Prostate gland (tissue), 2 donors: ENCODE data around the gene OR52L1. TPM values are rescaled to one million over a fixed set of nuclear protein-coding genes. Genes with fewer than 3 reads are reported as not detected.
A peak's percentile ranks its signal among the peaks of the same experiment; 100 is the strongest.

Source experiments
- DNase-seq: peaks from one replicate; pipeline ENCODE4 v3.0.0-alpha.2; 2019; ENCODE audit warnings: low spot score
- H3K27ac ChIP-seq, 2 donors: fragments of 200-600 bp; sonication (generic); 2 replicates each; pipeline ENCODE4 v1.5.1; 2017 to 2019
- H3K27me3 ChIP-seq: fragments of 200-600 bp; sonication (generic); replicated peaks from 2 replicates; pipeline ENCODE4 v1.5.1; 2019; ENCODE audit not compliant: insufficient read depth
- H3K36me3 ChIP-seq, 2 donors: fragments of 200-600 bp; sonication (generic); 1 replicate in 1 of 2; 2 replicates in 1 of 2; pipeline versions ENCODE4 v1.5.1 to v1.8.1; 2017 to 2019
- H3K4me1 ChIP-seq: fragments of 200-600 bp; sonication (generic); replicated peaks from 2 replicates; pipeline ENCODE4 v1.5.1; 2019
- H3K4me3 ChIP-seq, 2 donors: fragments of 200-600 bp; sonication (generic); 2 replicates each; pipeline ENCODE4 v1.5.1; 2017 to 2019
- H3K9me3 ChIP-seq: fragments of 200-600 bp; sonication (generic); 2 replicates; pipeline ENCODE4 v1.5.1; 2017
- CTCF ChIP-seq, 4 experiments: fragments of 200-600 bp in 2 of 4; fragments of 450-650 bp in 2 of 4; sonication (generic) in 2 of 4; IDR thresholded peaks; 1 replicate in 3 of 4; 2 replicates in 1 of 4; pipeline ENCODE4 v1.5.1; 2016 to 2019; ENCODE audit warnings: antibody characterized with exemption in 4 of 4, mild to moderate bottlenecking in 2 of 4, moderate library complexity in 2 of 4
- POLR2A ChIP-seq: fragments of 450-650 bp; IDR thresholded peaks from one replicate; pipeline ENCODE4 v1.6.1; 2016; ENCODE audit warnings: antibody characterized with exemption, mild to moderate bottlenecking
- POLR2AphosphoS5 ChIP-seq: sonication (generic); formaldehyde crosslinking; IDR thresholded peaks from one replicate; pipeline ENCODE4 v1.6.1; 2017; ENCODE audit warnings: antibody characterized with exemption
- WGBS: methylation state at CpG from one replicate; pipeline ENCODE4 v1.1.5; 2018; 5-methylcytosine and 5-hydroxymethylcytosine counted together
- intact Hi-C: fragments of 100-400 bp; cut with DNase I; formaldehyde crosslinking; loops from one replicate; pipeline ENCODE4 v1.14.2; 2022
- total RNA-seq, 2 donors: library from RNA; depleted of rRNA; stranded (reverse); fragments of >200 nt; gene quantifications; one replicate each; pipeline ENCODE4 v1.1.0, GENCODE V29; 2016

The OR52L1 gene
- total RNA-seq, 2 donors from 2014 or later = not detected

- no peaks in the 10 kb centered on the region for H3K4me1 ChIP-seq
- H3K9me3 ChIP-seq = no peaks in the 10 kb centered on the region
- WGBS = 86% methylated on average over 14 of the region's 14 CpGs
- no peak overlapping the region for H3K27ac ChIP-seq
- DNase-seq = no peak
- intact Hi-C loops = no loop called here
- TF ChIP-seq POLR2A = no peak
- no peak for TF ChIP-seq CTCF (IDR thresholded peaks at IDR 0.05)
- TF ChIP-seq POLR2AphosphoS5 = no peak
- no peaks in the 10 kb centered on the region for H3K27me3 ChIP-seq
- no peak overlapping the region for H3K4me3 ChIP-seq
- H3K36me3 ChIP-seq = no peaks in the 10 kb centered on the region
Observed at GRCh38 chr11:5994791-5995190, 8.0 kb upstream of the OR52L1 start.

- WGBS = 58% methylated on average over 3 of the region's 3 CpGs
- Histone ChIP-seq H3K27ac (no peak overlapping the region), H3K4me1 (no peaks in the 10 kb centered on the region), H3K27me3 (no peaks in the 10 kb centered on the region), H3K9me3 (no peaks in the 10 kb centered on the region), H3K4me3 (no peak overlapping the region), H3K36me3 (no peaks in the 10 kb centered on the region)
- intact Hi-C loops = no loop called here
- TF ChIP-seq CTCF (IDR thresholded peaks at IDR 0.05) (peak in 1 of 4 experiments; percentile 28), POLR2A (no peak), POLR2AphosphoS5 (no peak)
- DNase-seq = no peak
Observed at GRCh38 chr11:5992604-5993251, 5.9 kb upstream of the OR52L1 start.

GRCh38 chr11:5992150-5992549, 5.4 kb upstream of the OR52L1 start:
- no peak overlapping the region for H3K27ac ChIP-seq
- TF ChIP-seq POLR2A (no peak), CTCF (IDR thresholded peaks at IDR 0.05) (no peak), POLR2AphosphoS5 (no peak)
- intact Hi-C loops = no loop called here
- no peaks in the 10 kb centered on the region for H3K9me3 ChIP-seq
- H3K4me3 ChIP-seq = no peak overlapping the region
- H3K4me1 ChIP-seq = no peaks in the 10 kb centered on the region
- WGBS = 79% methylated on average over 3 of the region's 3 CpGs
- no peak for DNase-seq
- H3K36me3 ChIP-seq = no peaks in the 10 kb centered on the region
- no peaks in the 10 kb centered on the region for H3K27me3 ChIP-seq

- H3K4me1 ChIP-seq = no peaks in the 10 kb centered on the region
- H3K36me3 ChIP-seq = no peaks in the 10 kb centered on the region
- WGBS = 59% methylated on average over 4 of the region's 4 CpGs
- no peak for DNase-seq
- TF ChIP-seq POLR2AphosphoS5 = no peak
- no peak for TF ChIP-seq POLR2A
- no peak for TF ChIP-seq CTCF (IDR thresholded peaks at IDR 0.05)
- no peaks in the 10 kb centered on the region for H3K9me3 ChIP-seq
- H3K27ac ChIP-seq = no peak overlapping the region
- intact Hi-C loops = no loop called here
- H3K27me3 ChIP-seq = no peaks in the 10 kb centered on the region
- H3K4me3 ChIP-seq = no peak overlapping the region
Observed at GRCh38 chr11:5989203-5989602, 2.4 kb upstream of the OR52L1 start.

- H3K36me3 ChIP-seq = no peaks in the 10 kb centered on the region
- no peak for TF ChIP-seq CTCF (IDR thresholded peaks at IDR 0.05)
- no peak for TF ChIP-seq POLR2A
- TF ChIP-seq POLR2AphosphoS5 = no peak
Observed at GRCh38 chr11:5983443-5983842, 3.3 kb downstream of the OR52L1 start.

More at GRCh38 chr11:5983443-5983842, 3.3 kb downstream of the OR52L1 start:
- intact Hi-C loops = no loop called here
- WGBS = 55% methylated on average over 1 of the region's 1 CpG
- Histone ChIP-seq H3K9me3 (no peaks in the 10 kb centered on the region), H3K27me3 (no peaks in the 10 kb centered on the region), H3K4me3 (no peak overlapping the region), H3K27ac (no peak overlapping the region), H3K4me1 (no peaks in the 10 kb centered on the region)
- DNase-seq = no peak
